Mesendoderm (in vitro differentiated cells): ENCODE measurements around the gene PTPRQ.

ENCODE experiments used
- DNase-seq: peaks from one replicate; pipeline ENCODE4 v3.0.0; 2013
- H2AK5ac ChIP-seq: 2 replicates; pipeline ENCODE4 v1.6.1; 2013; ENCODE audit warnings: low read length, inconsistent platforms
- H2BK120ac ChIP-seq: 2 replicates; pipeline ENCODE4 v1.6.1; 2013; ENCODE audit warnings: low read depth, mild to moderate bottlenecking, low read length, moderate library complexity, mixed read lengths
- H2BK15ac ChIP-seq: replicated peaks from 2 replicates; pipeline ENCODE4 v1.6.1; 2013; ENCODE audit warnings: low read depth, mild to moderate bottlenecking, moderate library complexity
- H2BK5ac ChIP-seq: 2 replicates; pipeline ENCODE4 v1.6.1; 2013; ENCODE audit warnings: low read length, inconsistent platforms
- H3K18ac ChIP-seq: 2 replicates; pipeline ENCODE4 v1.6.1; 2013; ENCODE audit warnings: mild to moderate bottlenecking, low read length, mixed read lengths
- H3K23ac ChIP-seq: one replicate; pipeline ENCODE4 v1.6.1; 2013; ENCODE audit warnings: low read length
- H3K27ac ChIP-seq: 2 replicates; pipeline ENCODE4 v1.5.1; 2013; ENCODE audit warnings: low read depth, mild to moderate bottlenecking, inconsistent platforms, low read length, moderate library complexity
- H3K27me3 ChIP-seq: 2 replicates; pipeline ENCODE4 v1.6.1; 2013; ENCODE audit warnings: low read length, control low read depth, mild to moderate bottlenecking, inconsistent platforms; ENCODE audit not compliant: insufficient read depth, poor library complexity
- H3K36me3 ChIP-seq: 2 replicates; pipeline ENCODE4 v1.6.1; 2013; ENCODE audit warnings: low read length, inconsistent platforms; ENCODE audit not compliant: control insufficient read depth, insufficient read depth
- H3K4ac ChIP-seq: one replicate; pipeline ENCODE4 v1.6.1; 2013; ENCODE audit warnings: low read depth, mild to moderate bottlenecking, low read length, moderate library complexity
- H3K4me1 ChIP-seq: 2 replicates; pipeline ENCODE4 v1.6.1; 2013; ENCODE audit warnings: low read depth, low read length, inconsistent platforms; ENCODE audit not compliant: control insufficient read depth
- H3K4me2 ChIP-seq: 2 replicates; pipeline ENCODE4 v1.6.1; 2013; ENCODE audit warnings: low read length
- H3K4me3 ChIP-seq: 2 replicates; pipeline ENCODE4 v1.5.1; 2013; ENCODE audit warnings: mild to moderate bottlenecking, low read length
- H3K56ac ChIP-seq: one replicate; pipeline ENCODE4 v1.6.1; 2013; ENCODE audit warnings: low read length
- H3K79me1 ChIP-seq: 2 replicates; pipeline ENCODE4 v1.6.1; 2013; ENCODE audit warnings: low read length, inconsistent platforms
- H3K79me2 ChIP-seq: 2 replicates; pipeline ENCODE4 v1.6.1; 2013; ENCODE audit warnings: mild to moderate bottlenecking, low read length; ENCODE audit not compliant: control insufficient read depth, insufficient read depth
- H3K9ac ChIP-seq: 2 replicates; pipeline ENCODE4 v1.6.1; 2013; ENCODE audit warnings: low read length, inconsistent platforms
- H4K5ac ChIP-seq: one replicate; pipeline ENCODE4 v1.6.1; 2013; ENCODE audit warnings: low read length
- H4K8ac ChIP-seq: one replicate; pipeline ENCODE4 v1.6.1; 2013; ENCODE audit warnings: low read depth, mild to moderate bottlenecking, control low read depth, low read length, moderate library complexity
- WGBS: extraction: QIAGEN DNeasy Blood & Tissue Kit; methylation state at CpG from one replicate; pipeline ENCODE4 v1.1.7; 2013; ENCODE audit warnings: low lambda C conversion rate, missing lambda C conversion rate; ENCODE audit not compliant: insufficient coverage; ENCODE audit errors: extremely low coverage; 5-methylcytosine and 5-hydroxymethylcytosine counted together

Gene PTPRQ

GRCh38 chr12:80494836-80495235 lies 50.8 kb downstream of the PTPRQ start:
- Histone ChIP-seq H3K18ac (no peak overlapping the region), H3K4me2 (no peak overlapping the region), H3K4me3 (no peak overlapping the region), H3K9ac (no peak overlapping the region), H4K8ac (no peak overlapping the region), H3K27ac (no peak overlapping the region), H2BK5ac (no peak overlapping the region), H3K79me2 (no peaks in the 10 kb centered on the region), H2BK15ac (no peak overlapping the region), H3K27me3 (no peaks in the 10 kb centered on the region), H3K36me3 (no peaks in the 10 kb centered on the region), H2AK5ac (no peak overlapping the region), H3K4me1 (no peaks in the 10 kb centered on the region), H3K4ac (no peak overlapping the region), H3K79me1 (no peaks in the 10 kb centered on the region), H3K56ac (no peak overlapping the region), H4K5ac (no peak overlapping the region), H2BK120ac (no peak overlapping the region), H3K23ac (no peak overlapping the region)
- WGBS = no CpG with 5 or more reads among the region's 1 CpG
- no peak for DNase-seq

GRCh38 chr12:80498059-80498728 lies 54.2 kb downstream of the PTPRQ start:
- H4K8ac ChIP-seq = no peak overlapping the region
- no CpG with 5 or more reads among the region's 2 CpGs for WGBS
- H3K4me3 ChIP-seq = no peak overlapping the region
- H3K79me1 ChIP-seq = no peaks in the 10 kb centered on the region
- no peak overlapping the region for H3K4me2 ChIP-seq
- no peak overlapping the region for H3K4ac ChIP-seq
- no peak overlapping the region for H3K23ac ChIP-seq
- no peak overlapping the region for H4K5ac ChIP-seq
- no peak overlapping the region for H2AK5ac ChIP-seq
- DNase-seq = no peak
- no peak overlapping the region for H2BK120ac ChIP-seq
- no peak overlapping the region for H2BK5ac ChIP-seq
- H3K36me3 ChIP-seq = no peaks in the 10 kb centered on the region
- H3K9ac ChIP-seq = no peak overlapping the region
- no peak overlapping the region for H3K56ac ChIP-seq
- H3K79me2 ChIP-seq = no peaks in the 10 kb centered on the region
- no peak overlapping the region for H3K27ac ChIP-seq
- H3K4me1 ChIP-seq = no peaks in the 10 kb centered on the region
- H2BK15ac ChIP-seq = no peak overlapping the region
- no peak overlapping the region for H3K18ac ChIP-seq
- no peaks in the 10 kb centered on the region for H3K27me3 ChIP-seq

DNA sequence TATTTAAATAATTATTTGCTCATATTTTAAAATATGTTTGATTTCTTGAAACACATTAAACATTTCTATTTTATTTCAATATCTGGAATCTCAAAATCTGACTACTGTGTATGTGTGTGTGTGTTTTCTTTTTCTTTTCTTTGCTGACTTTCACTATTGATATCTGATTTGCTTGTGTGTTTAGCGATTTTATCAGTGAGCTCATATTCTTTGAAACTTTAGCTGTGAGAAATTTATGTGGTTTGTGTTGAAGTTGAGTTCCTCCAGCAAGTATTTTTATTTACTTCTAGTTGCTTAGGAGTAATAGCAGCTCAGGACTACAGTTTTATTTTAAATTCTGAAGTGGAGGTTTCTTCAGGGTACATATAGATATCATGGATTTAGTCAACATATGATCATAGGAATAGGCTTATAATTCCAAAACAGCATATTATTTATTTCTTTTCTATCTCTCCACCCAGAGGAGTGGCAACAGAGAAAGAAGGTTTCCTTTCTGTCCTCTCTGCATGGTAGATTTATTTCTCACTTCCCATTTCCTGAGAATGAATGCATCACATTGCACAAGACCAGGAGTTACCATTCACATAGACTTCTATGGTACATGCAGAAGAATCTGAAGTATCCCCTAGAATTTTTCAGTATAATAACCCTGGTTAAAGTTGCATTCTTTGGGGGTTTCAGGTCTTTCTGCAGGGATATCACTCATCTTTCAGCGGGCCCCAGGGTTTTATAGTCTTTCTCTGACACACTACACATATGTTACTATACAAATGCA lies 60.5 kb downstream of the PTPRQ start:
- H3K4me1 ChIP-seq = no peaks in the 10 kb centered on the region
- no peaks in the 10 kb centered on the region for H3K79me1 ChIP-seq
- no peak overlapping the region for H4K8ac ChIP-seq
- no peaks in the 10 kb centered on the region for H3K27me3 ChIP-seq
- no peak overlapping the region for H3K18ac ChIP-seq
- no peak overlapping the region for H3K4me3 ChIP-seq
- no peaks in the 10 kb centered on the region for H3K79me2 ChIP-seq
- H2BK120ac ChIP-seq = no peak overlapping the region
- no CpG with 5 or more reads among the region's 2 CpGs for WGBS
- DNase-seq = no peak
- H2BK15ac ChIP-seq = no peak overlapping the region
- H3K56ac ChIP-seq = no peak overlapping the region
- no peak overlapping the region for H3K4ac ChIP-seq
- no peak overlapping the region for H2BK5ac ChIP-seq
- H3K4me2 ChIP-seq = no peak overlapping the region
- no peak overlapping the region for H3K23ac ChIP-seq
- H3K36me3 ChIP-seq = no peaks in the 10 kb centered on the region
- H2AK5ac ChIP-seq = no peak overlapping the region
- no peak overlapping the region for H3K9ac ChIP-seq
- H4K5ac ChIP-seq = no peak overlapping the region
- H3K27ac ChIP-seq = no peak overlapping the region

GRCh38 chr12:80509781-80510556 lies 65.9 kb downstream of the PTPRQ start:
- H4K5ac ChIP-seq = no peak overlapping the region
- H3K4me3 ChIP-seq = no peak overlapping the region
- no peak overlapping the region for H2BK120ac ChIP-seq
- no peak overlapping the region for H3K18ac ChIP-seq
- no peak overlapping the region for H3K27ac ChIP-seq
- H3K9ac ChIP-seq = no peak overlapping the region
- WGBS = no CpG with 5 or more reads among the region's 1 CpG
- H2BK15ac ChIP-seq = no peak overlapping the region
- no peak overlapping the region for H3K56ac ChIP-seq
- no peak for DNase-seq
- no peak overlapping the region for H3K4ac ChIP-seq
- H2BK5ac ChIP-seq = no peak overlapping the region
- no peak overlapping the region for H3K4me2 ChIP-seq
- no peaks in the 10 kb centered on the region for H3K79me1 ChIP-seq
- no peaks in the 10 kb centered on the region for H3K36me3 ChIP-seq
- no peaks in the 10 kb centered on the region for H3K4me1 ChIP-seq
- no peak overlapping the region for H3K23ac ChIP-seq
- no peak overlapping the region for H4K8ac ChIP-seq
- no peaks in the 10 kb centered on the region for H3K79me2 ChIP-seq
- no peak overlapping the region for H2AK5ac ChIP-seq
- no peaks in the 10 kb centered on the region for H3K27me3 ChIP-seq

DNA sequence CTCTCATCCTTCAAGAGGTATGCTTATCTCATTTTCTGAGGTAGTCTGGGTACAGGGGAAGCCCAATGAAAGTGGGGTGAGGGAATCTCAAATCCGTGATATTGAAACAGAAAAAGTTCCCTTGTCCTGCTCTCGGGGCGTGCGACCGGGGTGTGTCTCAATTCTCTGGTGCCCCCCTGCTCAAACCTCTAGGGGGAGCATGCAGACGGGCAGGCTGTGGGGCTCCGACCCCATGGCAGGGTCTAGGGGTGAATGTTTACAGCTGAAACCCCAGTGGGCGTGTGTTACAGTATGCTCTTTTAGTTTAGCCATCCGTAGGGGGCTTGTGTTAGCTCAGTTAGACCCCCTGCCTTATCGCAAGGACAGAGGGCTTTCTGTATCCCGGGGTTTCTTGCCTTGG lies 68.7 kb downstream of the PTPRQ start:
- no peak overlapping the region for H2BK5ac ChIP-seq
- no peak overlapping the region for H3K4me2 ChIP-seq
- H3K79me2 ChIP-seq = no peaks in the 10 kb centered on the region
- H3K36me3 ChIP-seq = no peaks in the 10 kb centered on the region
- no CpG with 5 or more reads among the region's 11 CpGs for WGBS
- no peak overlapping the region for H2BK120ac ChIP-seq
- no peak for DNase-seq
- H3K56ac ChIP-seq = no peak overlapping the region
- H3K9ac ChIP-seq = no peak overlapping the region
- no peak overlapping the region for H2BK15ac ChIP-seq
- H4K8ac ChIP-seq = no peak overlapping the region
- no peaks in the 10 kb centered on the region for H3K79me1 ChIP-seq
- H3K27ac ChIP-seq = no peak overlapping the region
- H4K5ac ChIP-seq = no peak overlapping the region
- H3K18ac ChIP-seq = no peak overlapping the region
- H3K4ac ChIP-seq = no peak overlapping the region
- H3K27me3 ChIP-seq = no peaks in the 10 kb centered on the region
- no peak overlapping the region for H3K23ac ChIP-seq
- H2AK5ac ChIP-seq = no peak overlapping the region
- no peaks in the 10 kb centered on the region for H3K4me1 ChIP-seq
- H3K4me3 ChIP-seq = no peak overlapping the region
